ENCODE measurements around the gene HAPSTR1.
"Not testable (repeated sequence)": the region's sequence is repeated elsewhere in the genome, so short reads cannot be mapped to it uniquely, and the experiment has no call there.

- not testable (repeated sequence) for TF ChIP-seq CTCF (IDR thresholded peaks at IDR 0.05); NR3C1 (IDR thresholded peaks at IDR 0.05); CEBPB (IDR thresholded peaks at IDR 0.05); CHD2 (IDR thresholded peaks at IDR 0.05; ENCODE audit: low read length, partially characterized antibody); EP300 (IDR thresholded peaks at IDR 0.05); CHD4 (IDR thresholded peaks at IDR 0.05; ENCODE audit: borderline replicate concordance); MYC (IDR thresholded peaks at IDR 0.05; ENCODE audit: borderline replicate concordance, low read length); POLR2A (IDR thresholded peaks at IDR 0.05; ENCODE audit: low read length); RAD21 (conservative IDR thresholded peaks at IDR 0.05 in 1 of 2, IDR thresholded peaks at IDR 0.05 in 1 of 2); JUN (IDR thresholded peaks at IDR 0.05)
- TF ChIP-seq, protein P1, sequence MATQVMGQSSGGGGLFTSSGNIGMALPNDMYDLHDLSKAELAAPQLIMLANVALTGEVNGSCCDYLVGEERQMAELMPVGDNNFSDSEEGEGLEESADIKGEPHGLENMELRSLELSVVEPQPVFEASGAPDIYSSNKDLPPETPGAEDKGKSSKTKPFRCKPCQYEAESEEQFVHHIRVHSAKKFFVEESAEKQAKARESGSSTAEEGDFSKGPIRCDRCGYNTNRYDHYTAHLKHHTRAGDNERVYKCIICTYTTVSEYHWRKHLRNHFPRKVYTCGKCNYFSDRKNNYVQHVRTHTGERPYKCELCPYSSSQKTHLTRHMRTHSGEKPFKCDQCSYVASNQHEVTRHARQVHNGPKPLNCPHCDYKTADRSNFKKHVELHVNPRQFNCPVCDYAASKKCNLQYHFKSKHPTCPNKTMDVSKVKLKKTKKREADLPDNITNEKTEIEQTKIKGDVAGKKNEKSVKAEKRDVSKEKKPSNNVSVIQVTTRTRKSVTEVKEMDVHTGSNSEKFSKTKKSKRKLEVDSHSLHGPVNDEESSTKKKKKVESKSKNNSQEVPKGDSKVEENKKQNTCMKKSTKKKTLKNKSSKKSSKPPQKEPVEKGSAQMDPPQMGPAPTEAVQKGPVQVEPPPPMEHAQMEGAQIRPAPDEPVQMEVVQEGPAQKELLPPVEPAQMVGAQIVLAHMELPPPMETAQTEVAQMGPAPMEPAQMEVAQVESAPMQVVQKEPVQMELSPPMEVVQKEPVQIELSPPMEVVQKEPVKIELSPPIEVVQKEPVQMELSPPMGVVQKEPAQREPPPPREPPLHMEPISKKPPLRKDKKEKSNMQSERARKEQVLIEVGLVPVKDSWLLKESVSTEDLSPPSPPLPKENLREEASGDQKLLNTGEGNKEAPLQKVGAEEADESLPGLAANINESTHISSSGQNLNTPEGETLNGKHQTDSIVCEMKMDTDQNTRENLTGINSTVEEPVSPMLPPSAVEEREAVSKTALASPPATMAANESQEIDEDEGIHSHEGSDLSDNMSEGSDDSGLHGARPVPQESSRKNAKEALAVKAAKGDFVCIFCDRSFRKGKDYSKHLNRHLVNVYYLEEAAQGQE (IDR thresholded peaks at IDR 0.05), result not testable (repeated sequence)
Observed at GRCh38 chr16:9087733-9088132, 3.7 kb upstream of the HAPSTR1 start.

Measured in A549 (cell line).